Mesothelial cell of epicardium (in vitro differentiated cells): ENCODE data around the gene DYRK1A. TPM values are rescaled to one million over a fixed set of nuclear protein-coding genes. Genes with fewer than 3 reads are reported as not detected.

Source experiments
- DNase-seq, 2 experiments: peaks; one replicate each; pipeline ENCODE4 v3.0.0; 2021; ENCODE audit warnings: low spot score in 2 of 2; ENCODE audit not compliant: unreplicated experiment in 2 of 2
- H3K27ac Mint-ChIP-seq: 2 replicates; pipeline ENCODE4 v1.8.0; 2021; ENCODE audit warnings: mixed read lengths
- H3K27me3 Mint-ChIP-seq: 2 replicates; pipeline ENCODE4 v1.8.0; 2021; ENCODE audit warnings: low read depth, mixed read lengths
- H3K36me3 Mint-ChIP-seq: 2 replicates; pipeline ENCODE4 v1.8.0; 2021; ENCODE audit warnings: mixed read lengths
- H3K4me1 Mint-ChIP-seq: 2 replicates; pipeline ENCODE4 v1.8.0; 2021; ENCODE audit warnings: mixed read lengths
- H3K4me3 Mint-ChIP-seq: 2 replicates; pipeline ENCODE4 v1.8.0; 2021; ENCODE audit warnings: mild to moderate bottlenecking, moderate library complexity, mixed read lengths
- H3K9me3 Mint-ChIP-seq: 2 replicates; pipeline ENCODE4 v1.8.0; 2021; ENCODE audit warnings: mixed read lengths
- CTCF ChIP-seq: fragments of 200-600 bp; sonication (generic); IDR thresholded peaks from one replicate; pipeline ENCODE4 v1.5.0; 2021; ENCODE audit warnings: antibody characterized with exemption; ENCODE audit not compliant: unreplicated experiment
- total RNA-seq: library from RNA; stranded (reverse); gene quantifications from 3 replicates; pipeline ENCODE4 v1.2.1, GENCODE V29; 2021

The DYRK1A gene
- total RNA-seq, 1 donor from 2014 or later = 79.7 TPM

- no peaks in the 10 kb centered on the region for H3K9me3 Mint-ChIP-seq
- peaks cover 42% of the 10 kb centered on the region for H3K4me1 Mint-ChIP-seq
- H3K36me3 Mint-ChIP-seq = no peaks in the 10 kb centered on the region
- DNase-seq = no peak
- TF ChIP-seq CTCF = no peak
- H3K27ac Mint-ChIP-seq = no peak overlapping the region
- H3K27me3 Mint-ChIP-seq = no peaks in the 10 kb centered on the region
- no peak overlapping the region for H3K4me3 Mint-ChIP-seq
Measured at GRCh38 chr21:37414292-37415253, 48.0 kb downstream of the DYRK1A start.

GRCh38 chr21:37415939-37416338, 49.4 kb downstream of the DYRK1A start:
- TF ChIP-seq CTCF = no peak
- H3K27me3 Mint-ChIP-seq = no peaks in the 10 kb centered on the region
- no peaks in the 10 kb centered on the region for H3K9me3 Mint-ChIP-seq
- H3K27ac Mint-ChIP-seq = no peak overlapping the region
- DNase-seq = no peak
- H3K4me1 Mint-ChIP-seq = peaks cover 45% of the 10 kb centered on the region
- H3K36me3 Mint-ChIP-seq = no peaks in the 10 kb centered on the region
- H3K4me3 Mint-ChIP-seq = no peak overlapping the region

GRCh38 chr21:37416914-37417313, 50.3 kb downstream of the DYRK1A start:
- Mint-ChIP-seq H3K4me1 (peaks cover 37% of the 10 kb centered on the region), H3K36me3 (no peaks in the 10 kb centered on the region), H3K27me3 (no peaks in the 10 kb centered on the region), H3K9me3 (no peaks in the 10 kb centered on the region), H3K27ac (no peak overlapping the region), H3K4me3 (no peak overlapping the region)
- DNase-seq = no peak
- TF ChIP-seq CTCF = no peak

- H3K36me3 Mint-ChIP-seq = no peaks in the 10 kb centered on the region
- peaks cover 23% of the 10 kb centered on the region for H3K4me1 Mint-ChIP-seq
- H3K27me3 Mint-ChIP-seq = no peaks in the 10 kb centered on the region
- no peaks in the 10 kb centered on the region for H3K9me3 Mint-ChIP-seq
- no peak overlapping the region for H3K27ac Mint-ChIP-seq
- no peak overlapping the region for H3K4me3 Mint-ChIP-seq
- TF ChIP-seq CTCF = no peak
- DNase-seq = no peak
Measured at GRCh38 chr21:37419228-37419906, 52.8 kb downstream of the DYRK1A start.

GRCh38 chr21:37421306-37421705, 54.7 kb downstream of the DYRK1A start:
- Mint-ChIP-seq H3K27me3 (no peaks in the 10 kb centered on the region), H3K27ac (no peak overlapping the region), H3K4me3 (no peak overlapping the region), H3K36me3 (peaks cover 9% of the 10 kb centered on the region), H3K9me3 (peaks cover 9% of the 10 kb centered on the region), H3K4me1 (peaks cover 23% of the 10 kb centered on the region)
- no peak for TF ChIP-seq CTCF
- no peak for DNase-seq
